HG02852 (cell line): ENCODE results near the gene TNRC6B.

ENCODE experiments used
- ATAC-seq: cut with Tn5 transposase; IDR thresholded peaks from one replicate; pipeline ENCODE4 v1.9.1; 2021; ENCODE audit warnings: mild to moderate bottlenecking, moderate library complexity; ENCODE audit not compliant: unreplicated experiment

Gene TNRC6B

GRCh38 chr22:40324468-40325305 lies 147.0 kb downstream of the TNRC6B start:
- no peak for ATAC-seq

GRCh38 chr22:40325315-40325714 lies 147.6 kb downstream of the TNRC6B start:
- ATAC-seq: no peak

- no peak for ATAC-seq
Observed at GRCh38 chr22:40326905-40327735, 149.4 kb downstream of the TNRC6B start.

- no peak for ATAC-seq
Observed at GRCh38 chr22:40328546-40329456, 151.1 kb downstream of the TNRC6B start.

- ATAC-seq: no peak
Observed at GRCh38 chr22:40329466-40329865, 151.7 kb downstream of the TNRC6B start.

GRCh38 chr22:40330086-40330485 lies 152.4 kb downstream of the TNRC6B start:
- no peak for ATAC-seq

GRCh38 chr22:40330615-40331014 lies 152.9 kb downstream of the TNRC6B start:
- ATAC-seq: no peak

- ATAC-seq: no peak
Observed at GRCh38 chr22:40331706-40332105, 154.0 kb downstream of the TNRC6B start.

GRCh38 chr22:40332319-40332781 lies 154.6 kb downstream of the TNRC6B start:
- no peak for ATAC-seq

- ATAC-seq: no peak
Observed at GRCh38 chr22:40334060-40334459, 156.3 kb downstream of the TNRC6B start.

GRCh38 chr22:40334899-40335298 lies 157.2 kb downstream of the TNRC6B start:
- no peak for ATAC-seq

GRCh38 chr22:40335358-40335757 lies 157.6 kb downstream of the TNRC6B start:
- ATAC-seq: no peak

- no peak for ATAC-seq
Observed at GRCh38 chr22:40340044-40340443, 162.3 kb downstream of the TNRC6B start.

GRCh38 chr22:40341604-40342003 lies 163.9 kb downstream of the TNRC6B start:
- no peak for ATAC-seq

GRCh38 chr22:40342521-40342920 lies 164.8 kb downstream of the TNRC6B start:
- ATAC-seq: no peak

GRCh38 chr22:40345271-40345670 lies 167.5 kb downstream of the TNRC6B start:
- no peak for ATAC-seq

- peak; percentile 26 for ATAC-seq
Observed at GRCh38 chr22:40345815-40346184, 168.1 kb downstream of the TNRC6B start.

GRCh38 chr22:40346185-40347118 lies 168.7 kb downstream of the TNRC6B start, which contains the start of gene ADSL:
ADSL (plus strand) TSS chr22:40346500; CDS start chr22:40346559, 59 bp downstream.
- ATAC-seq: peak; percentile 86

GRCh38 chr22:40347300-40347699 lies 169.6 kb downstream of the TNRC6B start:
- no peak for ATAC-seq
